Mesodermal cell (in vitro differentiated cells): ENCODE results near the gene AGFG2.
"Not testable (repeated sequence)": the region's sequence is repeated elsewhere in the genome, so short reads cannot be mapped to it uniquely, and the experiment has no call there.

ENCODE experiments used
- H3K27ac ChIP-seq: 2 replicates; pipeline ENCODE4 v1.7.0; 2013; ENCODE audit warnings: mild to moderate bottlenecking, low read depth, low read length, moderate library complexity; ENCODE audit not compliant: severe bottlenecking
- H3K36me3 ChIP-seq: 2 replicates; pipeline ENCODE4 v1.7.1; 2013; ENCODE audit warnings: mild to moderate bottlenecking, low read length, moderate library complexity; ENCODE audit not compliant: control insufficient read depth, insufficient read depth
- H3K4me1 ChIP-seq: one replicate; pipeline ENCODE4 v1.7.1; 2013; ENCODE audit warnings: mild to moderate bottlenecking, low read length; ENCODE audit not compliant: insufficient read depth, control insufficient read depth, poor library complexity, severe bottlenecking
- H3K4me3 ChIP-seq: 2 replicates; pipeline ENCODE4 v1.7.0; 2013; ENCODE audit warnings: low read length, control low read depth, mild to moderate bottlenecking; ENCODE audit not compliant: insufficient read depth, poor library complexity, severe bottlenecking; ENCODE audit errors: extremely low read depth
- H3K9me3 ChIP-seq: 2 replicates; pipeline ENCODE4 v1.7.1; 2013; ENCODE audit warnings: mild to moderate bottlenecking, low read length, moderate library complexity; ENCODE audit not compliant: control insufficient read depth
- WGBS, 2 experiments: methylation state at CpG; one replicate each; pipeline ENCODE4 v1.1.5; 2013; ENCODE audit warnings: missing lambda C conversion rate in 2 of 2; ENCODE audit not compliant: insufficient coverage in 2 of 2; 5-methylcytosine and 5-hydroxymethylcytosine counted together

The AGFG2 gene

GRCh38 chr7:100521076-100521475 lies 17.9 kb upstream of the AGFG2 start:
- no CpG with 5 or more reads among the region's 2 CpGs for WGBS, 2 experiments

DNA sequence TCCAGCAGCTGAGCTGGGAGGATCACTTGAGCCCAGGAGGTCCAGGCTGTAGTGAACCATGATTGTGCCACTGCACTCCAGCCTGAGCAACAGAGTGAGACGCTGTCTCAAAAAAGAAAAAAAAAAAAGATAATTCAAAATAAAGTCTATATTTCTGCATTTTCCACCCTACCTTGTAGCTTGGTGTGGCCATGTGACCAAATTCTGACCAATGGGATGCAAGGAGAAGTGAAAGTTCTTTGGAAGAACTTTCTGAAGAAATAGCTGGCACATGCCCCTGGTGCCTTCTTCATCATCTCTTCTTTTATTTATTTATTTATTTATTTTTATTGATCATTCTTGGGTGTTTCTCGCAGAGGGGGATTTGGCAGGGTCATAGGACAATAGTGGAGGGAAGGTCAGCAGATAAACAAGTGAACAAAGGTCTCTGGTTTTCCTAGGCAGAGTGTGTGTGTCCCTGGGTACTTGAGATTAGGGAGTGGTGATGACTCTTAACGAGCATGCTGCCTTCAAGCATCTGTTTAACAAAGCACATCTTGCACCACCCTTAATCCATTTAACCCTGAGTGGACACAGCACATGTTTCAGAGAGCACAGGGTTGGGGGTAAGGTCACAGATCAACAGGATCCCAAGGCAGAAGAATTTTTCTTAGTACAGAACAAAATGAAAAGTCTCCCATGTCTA lies 17.0 kb upstream of the AGFG2 start:
- H3K4me1 ChIP-seq, H3K9me3 ChIP-seq, H3K27ac ChIP-seq, H3K4me3 ChIP-seq, H3K36me3 ChIP-seq: not testable (repeated sequence)
- no CpG with 5 or more reads among the region's 3 CpGs for WGBS, 2 experiments

More at GRCh38 chr7:100521076-100521475, 17.9 kb upstream of the AGFG2 start:
- no peaks in the 10 kb centered on the region for H3K36me3 ChIP-seq
- H3K4me3 ChIP-seq, result no peak overlapping the region
- no peaks in the 10 kb centered on the region for H3K9me3 ChIP-seq
- H3K4me1 ChIP-seq, result no peaks in the 10 kb centered on the region
- no peak overlapping the region for H3K27ac ChIP-seq

GRCh38 chr7:100523192-100523591 lies 15.8 kb upstream of the AGFG2 start:
- not testable (repeated sequence) for H3K9me3 ChIP-seq, H3K4me3 ChIP-seq
- no CpG with 5 or more reads among the region's 34 CpGs for WGBS, 2 experiments

DNA sequence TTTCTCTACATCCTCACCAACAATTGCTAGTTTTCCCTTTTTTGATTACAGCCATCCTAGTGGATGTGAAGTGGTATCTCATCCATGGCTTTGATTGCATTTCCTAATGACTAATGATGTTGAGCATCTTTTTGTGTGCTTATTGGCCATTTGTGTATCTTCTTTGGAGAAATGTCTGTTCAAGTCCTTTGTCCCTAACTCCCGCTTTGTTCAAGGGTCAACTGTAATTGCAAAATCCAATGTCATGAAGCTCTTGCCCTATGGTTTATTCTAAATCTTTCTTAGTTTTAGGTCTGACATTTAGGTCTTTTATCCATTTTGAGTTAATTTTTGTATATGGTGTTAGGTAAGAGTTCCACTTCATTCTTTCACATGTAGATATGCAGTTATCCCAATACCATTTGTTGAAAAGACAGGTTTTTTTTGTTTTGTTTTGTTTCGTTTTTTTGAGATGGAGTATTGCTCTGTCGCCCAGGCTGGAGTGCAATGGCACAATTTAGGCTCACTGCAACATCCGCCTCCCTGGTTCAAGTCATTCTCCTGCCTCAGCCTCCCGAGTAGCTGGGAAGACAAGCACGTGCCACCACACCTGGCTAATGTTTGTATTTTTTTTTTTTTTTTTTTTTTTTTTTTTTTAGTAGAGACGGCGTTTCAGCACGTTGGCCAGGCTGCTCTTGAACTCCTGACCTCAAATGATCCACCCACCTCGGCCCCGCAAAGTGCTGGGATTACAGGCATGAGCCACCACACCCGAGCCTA lies 10.7 kb upstream of the AGFG2 start:
- not testable (repeated sequence) for H3K9me3 ChIP-seq, H3K4me1 ChIP-seq, H3K27ac ChIP-seq, H3K4me3 ChIP-seq, H3K36me3 ChIP-seq
- WGBS, 2 experiments, result 89 to 96% methylated on average over 4 to 9 of the region's 12 CpGs

More at GRCh38 chr7:100523192-100523591, 15.8 kb upstream of the AGFG2 start:
- not testable (repeated sequence) for H3K27ac ChIP-seq, H3K4me1 ChIP-seq, H3K36me3 ChIP-seq

GRCh38 chr7:100532165-100533022 lies 6.6 kb upstream of the AGFG2 start:
- Histone ChIP-seq H3K27ac (no peak overlapping the region), H3K4me3 (no peak overlapping the region), H3K36me3 (no peaks in the 10 kb centered on the region), H3K9me3 (no peaks in the 10 kb centered on the region), H3K4me1 (no peaks in the 10 kb centered on the region)
- WGBS, 2 experiments, result 91 to 95% methylated on average over 10 to 12 of the region's 14 CpGs

DNA sequence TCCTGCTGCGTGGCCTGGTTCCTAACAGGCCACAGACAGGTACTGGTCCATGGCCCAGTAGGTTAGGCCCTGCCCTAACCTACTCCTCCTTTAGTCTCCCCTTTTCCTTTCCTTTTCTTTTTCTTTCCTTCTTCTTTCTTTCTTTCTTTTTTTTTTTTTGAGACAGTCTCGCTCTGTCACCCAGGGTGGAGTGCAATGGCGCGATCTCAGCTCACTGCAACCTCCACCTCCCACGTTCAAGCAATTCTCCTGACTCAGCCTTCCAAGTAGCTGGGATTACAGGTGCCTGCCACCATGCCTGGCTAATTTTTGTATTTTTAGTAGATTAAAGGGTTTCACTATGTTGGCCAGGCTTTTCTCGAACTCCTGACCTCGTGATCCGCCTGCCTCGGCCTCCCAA lies 3.0 kb upstream of the AGFG2 start:
- H3K27ac ChIP-seq, H3K9me3 ChIP-seq, H3K4me3 ChIP-seq, H3K4me1 ChIP-seq, H3K36me3 ChIP-seq: not testable (repeated sequence)
- WGBS, 2 experiments, result 80 to 88% methylated on average over 1 to 7 of the region's 9 CpGs

- 78 to 100% methylated on average over 1 of the region's 2 CpGs for WGBS, 2 experiments
- H3K9me3 ChIP-seq, H3K4me3 ChIP-seq, H3K27ac ChIP-seq, H3K36me3 ChIP-seq, H3K4me1 ChIP-seq: not testable (repeated sequence)
These were observed 2.3 kb upstream of the AGFG2 start for GRCh38 chr7:100536695-100537094.

GRCh38 chr7:100538348-100538653 lies 702 bp upstream of the AGFG2 start:
- peak overlapping the region; percentile 76 for H3K4me3 ChIP-seq
- no peaks in the 10 kb centered on the region for H3K36me3 ChIP-seq
- no peaks in the 10 kb centered on the region for H3K9me3 ChIP-seq
- H3K4me1 ChIP-seq, result no peaks in the 10 kb centered on the region
- WGBS, 2 experiments, result 0 to 11% methylated on average over 3 to 6 of the region's 8 CpGs
- peak overlapping the region; percentile 0 for H3K27ac ChIP-seq

DNA sequence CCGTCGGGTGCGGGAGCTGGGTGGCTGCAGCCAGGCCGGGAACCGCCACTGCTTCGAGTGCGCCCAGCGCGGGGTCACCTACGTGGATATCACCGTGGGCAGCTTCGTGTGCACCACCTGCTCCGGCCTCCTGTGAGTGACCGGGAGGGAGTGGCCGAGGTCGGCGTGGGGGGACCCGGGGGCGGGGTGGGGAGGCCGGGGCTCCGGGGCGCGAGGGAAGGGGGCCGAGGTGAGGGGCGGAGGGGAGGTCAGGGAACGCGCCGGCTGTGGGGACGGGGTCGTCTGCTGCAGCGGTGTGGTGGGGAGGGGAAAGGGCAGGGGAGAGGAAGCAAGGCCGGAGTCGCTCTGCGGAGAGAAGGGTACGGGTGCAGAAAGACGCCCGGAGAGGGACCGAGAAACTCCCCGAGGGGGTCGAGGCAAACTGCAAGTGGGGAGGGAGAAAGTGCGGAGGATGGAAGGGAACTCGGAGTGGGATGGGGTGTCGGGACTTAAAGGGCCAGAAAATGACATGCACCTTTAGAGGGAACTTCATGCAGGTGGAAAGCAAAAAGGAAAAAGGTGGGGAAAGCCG lies 518 bp downstream of the AGFG2 start:
- no peak overlapping the region for H3K27ac ChIP-seq
- peak overlapping the region; percentile 76 for H3K4me3 ChIP-seq
- no peaks in the 10 kb centered on the region for H3K9me3 ChIP-seq
- no peaks in the 10 kb centered on the region for H3K36me3 ChIP-seq
- 0 to 1% methylated on average over 11 to 32 of the region's 44 CpGs for WGBS, 2 experiments
- no peaks in the 10 kb centered on the region for H3K4me1 ChIP-seq

- Histone ChIP-seq H3K4me1 (peaks cover 6% of the 10 kb centered on the region), H3K4me3 (peak overlapping the region; percentile 76), H3K9me3 (no peaks in the 10 kb centered on the region), H3K36me3 (no peaks in the 10 kb centered on the region), H3K27ac (no peak overlapping the region)
- 39 to 40% methylated on average over 3 to 4 of the region's 6 CpGs for WGBS, 2 experiments
These were observed 1.2 kb downstream of the AGFG2 start for GRCh38 chr7:100540073-100540723.
